Measurements from ENCODE around the gene TGFBR2.

Gene TGFBR2

GRCh38 chr3:30632065-30632464 lies 25.7 kb downstream of the TGFBR2 start:
- Mint-ChIP-seq H3K9me3 (peaks cover 7% of the 10 kb centered on the region), H3K27ac (no peak overlapping the region), H3K36me3 (ENCODE audit: low read depth) (peaks cover 38% of the 10 kb centered on the region), H3K4me1 (peaks cover 34% of the 10 kb centered on the region), H3K27me3 (ENCODE audit: low read depth, poor library complexity) (no peaks in the 10 kb centered on the region), H3K4me3 (no peak overlapping the region)
- no peak for DNase-seq
- no peak for TF ChIP-seq CTCF (IDR thresholded peaks at IDR 0.05)

DNA sequence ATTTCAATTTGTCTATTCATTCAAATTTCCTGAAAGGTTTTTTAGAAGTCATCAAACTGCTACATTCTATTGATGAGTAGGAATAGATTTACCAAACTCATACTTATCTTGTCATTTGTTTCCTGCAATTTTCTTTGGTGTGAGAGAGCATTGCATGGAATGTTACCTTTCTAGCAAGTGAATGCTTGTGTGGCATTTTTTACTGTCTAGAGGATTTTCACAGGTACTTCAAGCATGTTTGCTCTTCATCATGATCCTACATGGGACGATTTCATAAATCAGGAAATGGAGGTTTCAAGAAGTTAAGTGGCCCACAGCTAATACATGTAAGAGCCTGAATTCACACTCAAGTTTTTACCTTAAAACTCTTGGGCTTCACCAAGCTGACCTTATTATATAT lies 26.1 kb downstream of the TGFBR2 start:
- no peak for TF ChIP-seq CTCF (IDR thresholded peaks at IDR 0.05)
- no peak for DNase-seq
- Mint-ChIP-seq H3K4me1 (peaks cover 34% of the 10 kb centered on the region), H3K27ac (no peak overlapping the region), H3K9me3 (peaks cover 8% of the 10 kb centered on the region), H3K27me3 (ENCODE audit: low read depth, poor library complexity) (no peaks in the 10 kb centered on the region), H3K36me3 (ENCODE audit: low read depth) (peaks cover 40% of the 10 kb centered on the region), H3K4me3 (no peak overlapping the region)

GRCh38 chr3:30633718-30634117 lies 27.3 kb downstream of the TGFBR2 start:
- Mint-ChIP-seq H3K9me3 (peaks cover 8% of the 10 kb centered on the region), H3K36me3 (ENCODE audit: low read depth) (peaks cover 40% of the 10 kb centered on the region), H3K4me1 (peaks cover 33% of the 10 kb centered on the region), H3K27ac (no peak overlapping the region), H3K4me3 (no peak overlapping the region), H3K27me3 (ENCODE audit: low read depth, poor library complexity) (no peaks in the 10 kb centered on the region)
- no peak for DNase-seq
- no peak for TF ChIP-seq CTCF (IDR thresholded peaks at IDR 0.05)

DNA sequence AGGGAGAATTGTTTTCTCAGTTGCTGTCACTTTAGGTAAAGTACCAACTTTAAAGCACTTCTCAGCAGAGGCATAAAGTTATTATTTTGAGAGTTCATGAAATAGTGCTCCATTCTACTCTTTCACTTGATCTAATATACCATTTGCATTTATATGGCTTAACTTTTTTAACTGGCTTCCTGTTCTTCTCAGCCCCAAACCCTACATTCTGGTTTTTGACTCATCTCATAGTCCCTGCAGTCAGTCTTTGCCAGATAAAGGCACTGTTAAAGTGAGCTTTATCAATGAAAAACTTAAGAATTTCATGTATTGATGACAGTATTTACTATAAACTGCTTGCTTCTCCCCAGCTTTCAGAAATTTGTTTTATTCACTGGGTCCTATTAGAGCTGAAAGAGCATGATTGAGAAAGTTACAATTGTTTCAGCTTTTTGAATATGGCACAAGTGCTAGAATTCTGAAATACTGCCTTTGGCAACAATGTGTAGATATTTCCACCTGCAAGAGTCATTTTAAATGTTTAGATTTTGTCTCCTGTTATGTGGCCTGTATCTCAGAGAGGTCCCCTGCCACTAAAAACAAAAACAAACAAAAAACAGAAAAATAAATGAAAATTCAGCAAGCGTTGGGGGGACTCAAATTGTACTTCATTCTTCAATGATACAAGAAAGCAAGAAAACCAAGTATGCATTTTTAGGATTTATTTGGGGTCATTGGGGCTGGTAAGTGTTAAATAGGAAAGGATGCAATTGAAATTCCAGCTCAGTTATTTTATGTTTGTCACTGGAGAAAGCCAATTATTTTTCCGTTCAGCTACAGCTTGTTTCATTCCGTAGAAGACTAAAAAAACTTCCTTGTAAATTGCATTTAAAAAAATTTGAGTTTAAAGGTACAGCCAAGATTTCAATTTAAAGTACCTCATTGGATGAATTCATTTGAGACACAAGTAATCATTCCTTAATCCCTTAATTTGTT lies 28.6 kb downstream of the TGFBR2 start:
- H3K4me1 Mint-ChIP-seq: peaks cover 26% of the 10 kb centered on the region
- H3K9me3 Mint-ChIP-seq: peaks cover 8% of the 10 kb centered on the region
- H3K27me3 Mint-ChIP-seq (ENCODE audit: low read depth, poor library complexity): no peaks in the 10 kb centered on the region
- H3K36me3 Mint-ChIP-seq (ENCODE audit: low read depth): peaks cover 32% of the 10 kb centered on the region
- H3K4me3 Mint-ChIP-seq: no peak overlapping the region
- peak overlapping the region; percentile 60 for H3K27ac Mint-ChIP-seq
- no peak for TF ChIP-seq CTCF (IDR thresholded peaks at IDR 0.05)
- no peak for DNase-seq

DNA sequence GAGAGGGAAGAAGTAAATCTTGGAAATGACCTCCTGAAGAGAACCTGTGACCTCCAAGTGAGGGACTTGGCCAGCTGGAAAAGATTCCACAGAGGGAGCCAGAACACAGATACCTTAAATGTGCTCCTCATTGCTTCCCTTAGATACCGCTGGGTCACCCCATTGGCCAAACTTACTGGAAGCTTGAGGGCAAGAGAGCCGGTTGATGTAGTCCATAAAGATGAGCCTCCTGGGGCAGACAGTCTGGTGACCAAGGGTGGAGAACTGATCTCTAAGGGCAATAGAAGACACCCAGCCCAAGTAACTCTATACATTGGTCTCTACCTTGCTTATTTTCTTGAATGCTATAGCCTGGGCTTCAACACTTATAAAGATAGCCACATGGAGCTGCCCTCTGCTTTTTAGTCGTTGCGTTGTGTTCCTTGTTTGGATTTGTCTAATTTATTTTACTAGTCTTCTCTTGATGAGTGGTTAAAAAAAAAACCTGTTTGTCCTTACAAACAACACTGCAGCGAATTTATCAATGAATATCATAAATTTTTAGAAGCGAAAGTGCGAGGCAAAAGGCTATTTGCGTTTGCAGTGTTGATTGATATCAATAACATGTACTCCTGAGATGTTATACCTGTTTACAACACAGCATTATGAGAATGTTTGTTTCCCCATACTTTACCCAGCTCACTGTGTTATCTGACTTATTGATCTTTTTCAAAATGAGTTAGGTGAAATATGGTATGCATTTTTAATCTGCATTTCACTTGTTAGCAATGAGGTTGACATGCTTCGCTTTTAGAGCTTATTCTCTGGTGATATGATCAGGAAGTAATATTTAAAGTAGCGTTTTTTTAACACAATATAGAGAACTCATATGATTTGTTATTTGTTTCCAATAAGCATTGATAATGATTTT lies 31.2 kb downstream of the TGFBR2 start:
- Mint-ChIP-seq H3K9me3 (peaks cover 8% of the 10 kb centered on the region), H3K27ac (no peak overlapping the region)

More for the DNA sequence above, 31.2 kb downstream of the TGFBR2 start:
- peaks cover 14% of the 10 kb centered on the region for H3K36me3 Mint-ChIP-seq (ENCODE audit: low read depth)
- H3K27me3 Mint-ChIP-seq (ENCODE audit: low read depth, poor library complexity): peaks cover 2% of the 10 kb centered on the region
- peaks cover 26% of the 10 kb centered on the region for H3K4me1 Mint-ChIP-seq
- DNase-seq: no peak
- H3K4me3 Mint-ChIP-seq: no peak overlapping the region
- no peak for TF ChIP-seq CTCF (IDR thresholded peaks at IDR 0.05)

All from nephron progenitor cell (in vitro differentiated cells).